Epithelial cell of esophagus (primary cell): ENCODE measurements around the gene ORC3.

Experiments used
- DNase-seq: peaks from one replicate; pipeline ENCODE4 v3.0.0; 2010; ENCODE audit warnings: low read depth
- H3K4me3 ChIP-seq: 2 replicates; pipeline ENCODE4 v1.5.1; 2011; ENCODE audit warnings: mild to moderate bottlenecking, low read length, control low read depth
- CTCF ChIP-seq: IDR thresholded peaks from 2 replicates; pipeline ENCODE4 v1.5.1; 2011; ENCODE audit warnings: low read depth, mild to moderate bottlenecking, low read length, control low read depth, inconsistent platforms; ENCODE audit not compliant: insufficient read depth; ENCODE audit errors: missing control alignments

ORC3 gene

DNA sequence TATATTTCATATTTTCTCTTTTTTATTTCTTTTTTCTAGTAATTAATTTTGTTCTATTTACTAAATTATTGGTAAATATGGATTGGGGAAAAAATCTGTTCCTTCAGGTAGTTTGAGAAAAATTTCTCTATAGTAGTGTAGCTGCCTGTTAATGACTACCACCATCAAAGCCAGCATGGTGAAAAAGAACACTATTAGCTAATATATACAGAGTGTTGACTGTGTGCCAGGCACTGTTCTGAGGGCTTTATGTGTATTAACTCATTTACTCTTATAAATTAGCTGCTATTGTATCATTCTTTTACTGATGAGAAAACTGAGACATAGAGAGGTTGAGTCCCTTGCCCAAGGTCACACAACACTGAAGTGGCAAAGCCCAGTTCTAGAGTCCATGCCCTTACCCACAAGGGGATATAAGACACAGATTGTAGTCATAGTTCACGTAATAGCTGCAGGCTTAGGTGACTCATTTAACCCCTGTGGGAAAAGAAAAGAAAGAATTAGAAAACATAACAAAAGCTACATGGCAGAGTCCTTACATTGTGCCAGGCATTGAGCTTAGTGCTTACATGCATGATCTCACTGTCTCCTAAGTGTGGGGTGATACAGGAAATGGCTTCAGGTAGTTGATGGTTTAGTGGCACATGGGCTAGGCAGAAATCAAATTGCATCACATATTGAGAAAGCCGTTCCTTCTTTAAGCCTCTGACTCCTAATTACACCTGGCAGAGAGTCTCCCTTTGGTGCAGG lies 124.3 kb downstream of the ORC3 start:
- DNase-seq: peak; percentile 97
- no peak overlapping the region for H3K4me3 ChIP-seq
- TF ChIP-seq CTCF: no peak
